Measurements from ENCODE around the gene GPX4. TPM values are rescaled to one million over a fixed set of nuclear protein-coding genes. Genes with fewer than 3 reads are reported as not detected.

The GPX4 gene, protein sequence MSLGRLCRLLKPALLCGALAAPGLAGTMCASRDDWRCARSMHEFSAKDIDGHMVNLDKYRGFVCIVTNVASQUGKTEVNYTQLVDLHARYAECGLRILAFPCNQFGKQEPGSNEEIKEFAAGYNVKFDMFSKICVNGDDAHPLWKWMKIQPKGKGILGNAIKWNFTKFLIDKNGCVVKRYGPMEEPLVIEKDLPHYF
- total RNA-seq, result 700 and 909 TPM in 2 replicates

DNA sequence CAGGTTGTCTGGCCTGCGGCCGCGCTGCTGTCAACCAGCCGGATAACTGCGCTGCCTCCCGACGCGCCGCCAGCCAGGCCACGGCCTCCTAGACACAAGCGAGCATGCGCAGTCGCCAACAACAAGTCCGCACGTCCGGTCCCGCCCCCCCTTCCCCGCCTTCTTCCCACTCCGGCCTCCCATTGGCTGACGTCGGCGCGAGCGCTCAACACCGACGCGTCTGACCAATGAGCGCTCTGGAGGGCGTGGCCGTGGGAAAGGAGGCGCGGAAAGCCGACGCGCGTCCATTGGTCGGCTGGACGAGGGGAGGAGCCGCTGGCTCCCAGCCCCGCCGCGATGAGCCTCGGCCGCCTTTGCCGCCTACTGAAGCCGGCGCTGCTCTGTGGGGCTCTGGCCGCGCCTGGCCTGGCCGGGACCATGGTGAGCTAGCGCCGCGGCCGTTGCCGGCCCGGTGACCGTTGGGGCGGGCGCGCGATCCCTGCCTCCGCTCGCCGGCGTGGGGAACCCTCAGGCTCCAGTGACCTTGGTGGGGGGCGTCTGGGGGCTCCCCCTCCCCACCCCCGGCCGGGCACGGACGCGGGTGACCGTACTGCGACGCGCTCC lies at the start of gene GPX4:
GPX4 (plus strand) TSS at position 287 of the 603 bp plus-strand sequence; CDS start at position 337, 50 bp downstream.

DNA sequence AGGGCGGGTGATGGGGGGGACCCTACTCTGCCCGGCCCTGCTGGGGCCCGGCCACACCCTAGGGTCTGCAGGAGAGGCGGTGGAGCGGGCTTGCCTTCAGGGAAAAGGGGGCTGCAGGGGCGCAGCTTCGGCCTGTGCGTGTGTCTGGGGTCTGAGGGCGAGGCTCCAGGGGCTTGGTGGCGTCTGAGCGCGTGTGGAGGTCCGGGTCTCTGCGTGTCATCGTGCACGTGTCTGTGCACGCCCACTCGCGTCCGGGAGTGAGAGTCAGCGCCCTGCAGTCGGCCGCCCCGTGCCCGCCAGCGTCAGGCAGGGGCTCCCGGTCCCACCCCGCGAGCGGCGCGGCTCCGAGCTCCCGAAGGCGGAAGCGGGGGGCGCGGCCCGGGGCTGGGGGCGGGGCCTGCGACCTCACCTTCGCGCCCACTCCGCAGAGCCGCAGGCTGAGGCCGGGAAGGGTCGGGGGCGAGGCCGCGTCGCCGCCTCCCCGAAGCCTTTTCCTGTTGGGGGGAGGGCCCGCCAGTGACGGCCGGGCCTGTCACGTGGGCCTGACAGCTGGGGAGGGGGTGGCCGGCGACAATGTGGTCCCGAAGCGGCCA lies 37.0 kb upstream of the GPX4 start, which contains the start of gene ARHGAP45:
ARHGAP45 (plus strand) TSS at position 420 of the 593 bp plus-strand sequence. CDS start 239 bp downstream, outside the sequence.

DNA sequence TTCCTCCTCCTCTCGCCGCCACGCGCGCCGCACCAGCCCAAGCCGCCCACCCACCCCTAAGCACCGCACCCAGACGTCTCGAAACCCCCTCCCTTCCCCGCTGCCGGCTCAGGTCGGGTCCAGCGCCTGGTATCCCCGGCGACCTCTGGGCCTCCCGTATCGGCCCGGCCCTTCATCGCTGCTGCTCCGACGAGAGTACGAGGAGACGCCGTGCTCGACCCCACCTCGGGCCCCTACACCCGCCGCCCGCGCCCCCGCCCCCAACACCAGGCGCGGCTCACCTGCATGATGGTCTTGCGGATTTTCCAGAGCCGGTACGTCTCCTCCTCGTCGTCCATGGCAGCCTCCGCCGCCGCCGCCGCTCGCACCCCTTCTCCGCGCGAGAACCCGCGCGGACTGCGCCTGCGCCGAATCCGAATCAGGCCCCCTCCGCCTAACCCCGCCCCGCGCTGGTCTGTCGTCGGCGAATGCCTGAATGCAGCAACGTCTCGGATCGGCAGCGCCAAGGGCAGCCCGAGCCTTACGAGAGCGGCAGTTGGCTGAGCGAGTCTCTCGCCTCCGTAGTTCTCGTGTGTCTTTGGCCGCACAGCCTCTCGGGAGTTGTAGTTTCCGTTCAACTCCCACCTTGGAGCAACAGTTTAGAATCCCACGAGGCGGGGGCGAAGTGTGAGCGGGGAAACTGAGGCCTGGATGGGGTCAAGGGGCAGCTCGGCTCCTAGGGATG lies 8.7 kb upstream of the GPX4 start, which contains the start of gene POLR2E:
POLR2E (minus strand) TSS at position 398 of the 724 bp plus-strand sequence; CDS start at position 338, 60 bp downstream.

Other genes starting within 250 kb of the GPX4 start
- gene CFD, start 244.3 kb upstream of the GPX4 start, total RNA-seq, result 190 and 206 TPM in 2 replicates
- gene MED16, start 210.8 kb upstream of the GPX4 start, total RNA-seq, result 42.2 and 44.2 TPM in 2 replicates
- gene RNU6-9, start 210.5 kb upstream of the GPX4 start, total RNA-seq, result not detected in 2 replicates
- 41.7 and 52.9 TPM in 2 replicates for gene R3HDM4, start 190.8 kb upstream of the GPX4 start, total RNA-seq
- gene KISS1R, start 186.7 kb upstream of the GPX4 start, total RNA-seq, result not detected in 2 replicates
- gene ARID3A, start 178.0 kb upstream of the GPX4 start, total RNA-seq, result 4.1 and 7.2 TPM in 2 replicates
- 41.4 and 55.8 TPM in 2 replicates for gene WDR18, start 119.6 kb upstream of the GPX4 start, total RNA-seq
- gene GRIN3B, start 103.6 kb upstream of the GPX4 start, total RNA-seq, result 0.70 and 1.4 TPM in 2 replicates
- gene TMEM259, start 82.9 kb upstream of the GPX4 start, total RNA-seq, result 158 and 167 TPM in 2 replicates
- gene RNU6-2, start 82.5 kb upstream of the GPX4 start, total RNA-seq, result not detected in 2 replicates
- gene CNN2, start 77.4 kb upstream of the GPX4 start, total RNA-seq, result 279 and 398 TPM in 2 replicates
- gene ABCA7, start 63.9 kb upstream of the GPX4 start, total RNA-seq, result 3.1 and 3.3 TPM in 2 replicates
- gene ARHGAP45, start 36.8 kb upstream of the GPX4 start, total RNA-seq, result 0.26 and 0.47 TPM in 2 replicates
- 132 and 219 TPM in 2 replicates for gene POLR2E, start 8.6 kb upstream of the GPX4 start, total RNA-seq
- 35.7 and 47.0 TPM in 2 replicates for gene SBNO2, start 70.3 kb downstream of the GPX4 start, total RNA-seq
- gene STK11, start 101.8 kb downstream of the GPX4 start, total RNA-seq, result 51.6 and 71.1 TPM in 2 replicates
- 3.3 and 5.3 TPM in 2 replicates for gene CBARP, start 134.0 kb downstream of the GPX4 start, total RNA-seq
- gene ATP5F1D, start 137.8 kb downstream of the GPX4 start, total RNA-seq, result 86.9 and 99.1 TPM in 2 replicates
- 30.0 and 35.2 TPM in 2 replicates for gene MIDN, start 144.6 kb downstream of the GPX4 start, total RNA-seq
- 265 and 266 TPM in 2 replicates for gene CIRBP, start 165.3 kb downstream of the GPX4 start, total RNA-seq
- 68.3 and 69.5 TPM in 2 replicates for gene FAM174C, start 171.5 kb downstream of the GPX4 start, total RNA-seq
- not detected in 2 replicates for gene EFNA2, start 181.9 kb downstream of the GPX4 start, total RNA-seq